Endothelial cell of hepatic sinusoid (primary cell): Measurements from ENCODE around the gene SLC22A23.

Source experiments
- in situ Hi-C: cut with HindIII; loops from 2 replicates; pipeline ENCODE4 v1.10.0; 2017; ENCODE audit warnings: low sequenced_read_pairs

SLC22A23 gene

GRCh38 chr6:3242768-3243167 is 214.1 kb downstream of the SLC22A23 start:
- in situ Hi-C loops = loop anchor here (10.0 kb wide), 1 partner anchor 58 kb away; no protein-coding TSS in a partner anchor

DNA sequence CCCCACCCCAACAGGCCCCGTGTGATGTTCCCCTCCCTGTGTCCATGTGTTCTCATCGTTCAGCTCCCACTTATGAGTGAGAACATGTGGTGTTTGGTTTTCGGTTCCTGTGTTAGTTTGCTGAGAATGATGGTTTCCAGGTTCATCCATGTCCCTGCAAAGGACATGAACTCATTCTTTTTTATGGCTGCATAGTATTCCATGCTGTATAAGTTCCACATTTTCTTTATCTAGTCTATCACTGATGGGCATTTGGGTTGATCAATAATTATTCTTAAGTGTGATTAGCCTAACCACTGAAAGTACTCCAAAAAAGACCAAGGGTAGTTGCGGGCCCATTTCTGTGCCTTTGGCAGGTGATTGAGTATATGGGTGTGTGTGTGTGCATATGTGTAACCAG is 215.1 kb downstream of the SLC22A23 start:
- in situ Hi-C loops = loop anchor here (10.0 kb wide), 1 partner anchor 57 kb away; no protein-coding TSS in a partner anchor

- in situ Hi-C loops = loop anchor here (10.0 kb wide), 1 partner anchor 56 kb away; no protein-coding TSS in a partner anchor
Observed at GRCh38 chr6:3240595-3240994, 216.3 kb downstream of the SLC22A23 start.

DNA sequence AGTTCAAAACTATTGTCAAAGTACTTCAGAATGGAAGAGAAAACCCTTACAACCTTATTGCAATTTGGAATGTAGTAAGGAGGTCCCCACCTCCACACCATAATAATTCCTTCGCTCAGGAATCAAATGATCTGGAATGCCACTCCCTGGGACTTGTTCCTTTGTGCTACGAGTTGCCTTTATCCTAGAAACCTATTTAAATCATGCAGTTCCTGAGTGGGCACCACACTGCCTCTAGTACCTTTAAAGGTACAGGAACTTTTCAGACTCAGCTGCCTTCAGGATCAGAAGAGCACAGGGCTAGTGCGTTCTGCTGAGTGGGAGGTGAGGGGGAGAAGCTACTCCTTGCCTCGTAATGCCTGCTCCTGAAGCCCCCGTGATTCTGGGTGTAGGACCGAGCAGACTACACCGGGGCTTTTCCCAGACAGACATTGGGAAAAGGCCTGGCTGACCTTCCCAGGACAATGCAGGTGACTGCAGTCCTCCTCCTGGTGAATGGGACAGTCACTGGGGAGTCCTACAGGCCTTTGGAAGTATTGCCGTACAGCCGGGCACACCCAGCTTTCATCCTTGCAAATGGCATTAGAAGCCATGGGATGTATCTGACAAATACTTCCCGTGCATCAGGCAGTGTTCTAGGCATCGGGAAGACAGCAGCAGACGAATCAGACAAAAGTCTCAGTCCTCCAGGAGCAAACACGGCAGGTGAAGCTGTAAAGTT is 217.6 kb downstream of the SLC22A23 start:
- in situ Hi-C loops = no loop called here

- in situ Hi-C loops = no loop called here
Observed at GRCh38 chr6:3237761-3238662, 218.8 kb downstream of the SLC22A23 start.

- in situ Hi-C loops = no loop called here
Observed at GRCh38 chr6:3236005-3236404, 220.8 kb downstream of the SLC22A23 start.

DNA sequence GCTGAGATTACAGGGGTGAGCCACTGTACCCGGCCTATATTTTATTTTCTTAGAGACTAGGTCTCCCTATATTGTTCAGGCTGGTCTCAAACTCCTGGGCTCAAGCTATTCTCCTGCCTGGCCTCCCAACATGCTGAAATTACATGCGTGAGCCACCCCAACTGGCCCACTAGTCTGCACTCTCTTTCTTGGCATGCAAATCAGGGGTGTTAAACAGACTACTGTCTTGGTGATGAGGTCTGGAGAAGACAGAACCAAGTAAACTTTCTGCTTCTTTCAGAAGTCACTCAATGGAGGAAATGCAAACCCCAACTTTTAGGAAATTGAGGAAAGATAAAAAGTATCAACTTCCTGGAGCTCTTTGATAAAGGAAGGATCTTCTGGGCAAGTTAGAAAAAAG is 221.4 kb downstream of the SLC22A23 start:
- in situ Hi-C loops = no loop called here

GRCh38 chr6:3233904-3234303 is 222.9 kb downstream of the SLC22A23 start:
- in situ Hi-C loops = no loop called here

GRCh38 chr6:3233321-3233720 is 223.5 kb downstream of the SLC22A23 start:
- in situ Hi-C loops = no loop called here

- in situ Hi-C loops = no loop called here
Observed at GRCh38 chr6:3232017-3232945, 224.6 kb downstream of the SLC22A23 start.

DNA sequence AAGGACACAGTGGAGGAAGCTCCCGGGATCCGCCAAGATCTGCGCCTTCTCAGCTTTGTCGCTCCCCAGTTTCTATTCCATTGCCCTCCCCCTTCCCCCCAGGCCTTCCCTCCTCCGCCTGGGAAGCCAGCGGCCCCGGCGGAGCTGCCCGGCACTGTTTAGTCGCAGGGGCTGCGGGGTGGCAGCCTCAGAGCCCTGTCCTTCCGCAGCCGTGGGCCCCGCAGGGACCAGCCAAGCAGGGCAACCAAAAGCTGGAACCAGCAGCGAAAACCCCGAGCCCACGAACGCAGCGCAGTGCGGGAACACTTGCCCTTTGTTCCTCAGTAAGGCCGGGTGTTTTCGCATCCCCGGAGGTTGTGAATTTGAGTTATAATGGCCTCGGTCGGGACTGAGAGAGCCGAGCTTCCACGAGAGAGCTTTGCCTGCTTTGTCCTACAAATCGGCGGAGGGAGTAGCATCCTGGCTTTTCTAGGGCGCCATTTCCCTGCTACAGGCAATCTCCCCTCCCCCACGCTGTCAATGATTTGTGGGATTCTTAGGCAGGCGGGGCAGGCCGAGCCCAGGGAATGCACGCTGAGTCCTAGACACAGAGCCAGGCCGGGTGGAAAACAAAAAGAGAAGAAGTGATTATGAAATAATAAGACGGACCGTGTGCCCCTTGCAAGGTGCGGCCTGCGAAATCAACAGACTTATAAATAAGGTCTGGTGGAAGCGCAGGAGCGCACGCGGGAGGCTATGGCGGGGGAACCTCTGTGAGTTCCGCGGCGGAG is 225.4 kb downstream of the SLC22A23 start:
- in situ Hi-C loops = no loop called here

DNA sequence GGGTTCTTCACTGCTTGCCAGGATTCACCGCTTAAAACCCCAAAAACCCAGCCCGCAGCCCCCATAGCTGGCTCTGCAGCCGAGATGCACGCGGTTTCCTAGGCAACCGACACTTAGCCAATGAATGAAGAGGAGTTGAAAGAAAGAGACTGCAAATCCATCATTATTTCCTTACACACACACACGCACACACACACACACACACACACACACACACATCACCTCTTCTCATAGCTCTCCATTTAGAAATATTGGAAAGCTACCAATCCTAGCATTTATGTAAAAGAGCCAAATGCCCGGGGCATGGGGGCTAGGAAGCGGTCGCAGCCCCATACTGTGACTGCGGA is 226.0 kb downstream of the SLC22A23 start:
- in situ Hi-C loops = no loop called here

- in situ Hi-C loops = no loop called here
Observed at GRCh38 chr6:3230256-3230882, 226.5 kb downstream of the SLC22A23 start.

DNA sequence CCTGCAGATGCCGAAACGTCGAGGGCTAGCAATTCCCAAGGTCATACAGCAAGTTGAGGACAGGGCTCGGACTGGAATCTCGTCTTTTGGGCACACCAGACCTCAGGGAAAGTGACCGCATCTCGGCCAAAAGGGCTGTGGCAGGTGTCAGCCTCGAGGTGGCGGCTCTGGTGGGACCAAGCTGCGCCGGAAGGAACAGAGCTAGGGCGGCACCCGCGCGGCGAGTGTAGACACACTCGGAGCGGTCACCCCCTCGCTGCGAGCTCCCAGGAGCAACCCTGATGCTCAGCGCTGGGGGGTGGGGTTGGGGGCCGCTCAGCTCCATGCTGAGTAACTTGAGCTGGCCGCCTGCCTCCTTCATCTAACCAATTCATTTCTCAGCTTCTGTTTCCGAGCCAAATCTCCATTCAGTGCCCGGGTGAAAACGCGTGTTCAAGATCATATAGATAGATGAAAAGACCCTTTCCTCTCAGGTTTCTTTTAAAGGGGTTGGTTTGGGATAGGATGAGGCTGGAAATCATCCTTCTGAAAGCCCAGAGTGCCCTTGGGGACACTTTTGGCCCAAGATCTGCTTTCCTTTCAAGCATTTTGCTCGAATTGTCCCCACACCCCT is 227.2 kb downstream of the SLC22A23 start:
- in situ Hi-C loops = loop anchor here (5.0 kb wide), 1 partner anchor 92 kb away; no protein-coding TSS in a partner anchor

- in situ Hi-C loops = loop anchor here (5.0 kb wide), 1 partner anchor 92 kb away; no protein-coding TSS in a partner anchor
Observed at GRCh38 chr6:3228771-3229565, 227.9 kb downstream of the SLC22A23 start.

- in situ Hi-C loops = loop anchor here (5.0 kb wide), 1 partner anchor 91 kb away; no protein-coding TSS in a partner anchor
Observed at GRCh38 chr6:3228046-3228671, 228.7 kb downstream of the SLC22A23 start.

DNA sequence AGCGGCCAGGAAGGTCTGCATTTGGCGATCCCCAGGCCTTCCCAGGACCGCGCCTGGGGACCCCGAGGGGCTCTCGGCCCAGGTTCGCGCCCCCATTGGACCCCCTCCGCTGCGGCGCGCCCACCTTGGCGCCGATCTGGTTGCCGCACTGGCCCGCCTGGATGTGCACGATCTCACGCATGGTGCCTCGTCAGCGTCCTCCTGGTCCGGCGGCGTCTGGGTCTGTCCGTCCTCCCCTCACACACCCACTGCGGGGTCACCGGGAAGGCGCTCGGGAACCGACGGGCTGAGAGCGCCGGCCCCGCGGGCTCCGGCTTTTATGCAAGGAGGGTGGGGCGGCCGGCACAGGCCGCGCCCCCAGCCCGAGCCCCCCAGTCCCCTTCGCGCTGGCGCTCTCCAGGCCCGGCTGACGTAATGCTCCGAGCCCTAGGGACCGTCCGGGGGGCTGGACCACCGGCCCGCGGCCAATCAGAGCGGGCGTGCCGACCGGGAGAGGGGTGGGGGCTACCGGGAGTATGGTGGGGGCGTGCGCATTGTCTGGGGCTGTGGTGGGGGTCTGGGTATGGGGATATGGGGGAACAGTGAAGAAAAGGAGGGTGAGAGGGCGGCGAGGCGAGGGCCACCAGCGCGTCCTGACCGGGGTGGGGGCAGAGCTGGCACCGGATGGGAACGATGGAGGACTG is 229.3 kb downstream of the SLC22A23 start, which contains the start of gene TUBB2B:
TSS of gene TUBB2B (minus strand) at position 291 of the 683 bp plus-strand sequence. CDS start at position 181, 110 bp downstream.
- in situ Hi-C loops = loop anchor here (5.0 kb wide), 1 partner anchor 90 kb away; no protein-coding TSS in a partner anchor
